Liver (tissue), 9 donors: ENCODE measurements around the gene NKAPD1. TPM values are rescaled to one million over a fixed set of nuclear protein-coding genes. Genes with fewer than 3 reads are reported as not detected.

ENCODE experiments used
- DNase-seq: peaks from one replicate; pipeline ENCODE4 v3.0.0-alpha.2; 2017; ENCODE audit warnings: low spot score
- H3K27ac ChIP-seq, 2 donors: one replicate each; pipeline ENCODE4 v1.7.0; 2013; ENCODE audit warnings: inconsistent platforms in 2 of 2, low read length in 2 of 2, control low read depth in 1 of 2, low read depth in 1 of 2, mild to moderate bottlenecking in 1 of 2
- H3K27me3 ChIP-seq, 4 donors: one replicate each; pipeline versions ENCODE4 v1.6.1 to v1.7.0; 2013; ENCODE audit warnings: low read length in 3 of 4, inconsistent platforms in 1 of 4, mild to moderate bottlenecking in 1 of 4, moderate library complexity in 1 of 4; ENCODE audit not compliant: control insufficient read depth in 4 of 4, insufficient read depth in 4 of 4
- H3K36me3 ChIP-seq, 4 donors: one replicate each; pipeline versions ENCODE4 v1.6.1 to v1.7.0; 2013; ENCODE audit warnings: low read length in 3 of 4, mild to moderate bottlenecking in 3 of 4, low read depth in 1 of 4, moderate library complexity in 1 of 4; ENCODE audit not compliant: control insufficient read depth in 4 of 4, insufficient read depth in 3 of 4
- H3K4me1 ChIP-seq, 4 donors: one replicate each; pipeline versions ENCODE4 v1.6.1 to v1.7.0; 2013; ENCODE audit warnings: low read length in 3 of 4, mild to moderate bottlenecking in 3 of 4, moderate library complexity in 1 of 4; ENCODE audit not compliant: control insufficient read depth in 4 of 4, insufficient read depth in 4 of 4
- H3K4me3 ChIP-seq, 3 donors: one replicate each; pipeline versions ENCODE4 v1.6.1 to v1.7.0; 2013; ENCODE audit warnings: low read length in 3 of 3, control low read depth in 1 of 3, low read depth in 1 of 3, mild to moderate bottlenecking in 1 of 3
- H3K9ac ChIP-seq, 2 donors: one replicate each; pipeline ENCODE4 v1.7.0; 2013; ENCODE audit warnings: low read length in 2 of 2, mild to moderate bottlenecking in 2 of 2, moderate library complexity in 2 of 2, control low read depth in 1 of 2, low read depth in 1 of 2
- H3K9me3 ChIP-seq, 4 donors: one replicate each; pipeline versions ENCODE4 v1.6.1 to v1.7.0; 2013; ENCODE audit warnings: low read length in 3 of 4; ENCODE audit not compliant: control insufficient read depth in 4 of 4
- EGR1 ChIP-seq, 2 donors: IDR thresholded peaks; 2 replicates each; pipeline ENCODE4 v1.6.1; 2016 to 2018; ENCODE audit warnings: antibody characterized with exemption in 2 of 2, low read depth in 2 of 2
- FOXA1 ChIP-seq: IDR thresholded peaks from 2 replicates; pipeline ENCODE4 v1.6.1; 2016; ENCODE audit warnings: antibody characterized with exemption
- FOXA2 ChIP-seq: IDR thresholded peaks from 2 replicates; pipeline ENCODE4 v1.6.1; 2016; ENCODE audit warnings: antibody characterized with exemption
- GABPA ChIP-seq, 2 donors: IDR thresholded peaks in 1 of 2; conservative IDR thresholded peaks in 1 of 2; 2 replicates each; pipeline ENCODE4 v1.6.1; 2016; ENCODE audit warnings: antibody characterized with exemption in 2 of 2, mild to moderate bottlenecking in 1 of 2, moderate library complexity in 1 of 2
- HNF4A ChIP-seq, 2 donors: conservative IDR thresholded peaks; 2 replicates each; pipeline ENCODE4 v1.6.1; 2016; ENCODE audit warnings: antibody characterized with exemption in 2 of 2, mild to moderate bottlenecking in 2 of 2
- HNF4G ChIP-seq: IDR thresholded peaks from 2 replicates; pipeline ENCODE4 v1.6.1; 2016; ENCODE audit warnings: antibody characterized with exemption
- JUND ChIP-seq, 2 donors: IDR thresholded peaks; 2 replicates each; pipeline ENCODE4 v1.6.1; 2016; ENCODE audit warnings: antibody characterized with exemption in 2 of 2
- NR2F2 ChIP-seq: IDR thresholded peaks from 2 replicates; pipeline ENCODE4 v1.6.1; 2016; ENCODE audit warnings: antibody characterized with exemption
- RAD21 ChIP-seq, 2 donors: IDR thresholded peaks; 2 replicates each; pipeline ENCODE4 v1.6.1; 2016; ENCODE audit warnings: antibody characterized with exemption in 2 of 2, mild to moderate bottlenecking in 2 of 2
- RXRA ChIP-seq, 2 donors: IDR thresholded peaks; 2 replicates each; pipeline ENCODE4 v1.6.1; 2017 to 2018; ENCODE audit warnings: antibody characterized with exemption in 2 of 2, mild to moderate bottlenecking in 1 of 2
- SP1 ChIP-seq: IDR thresholded peaks from 2 replicates; pipeline ENCODE4 v1.6.1; 2018; ENCODE audit warnings: antibody characterized with exemption, mild to moderate bottlenecking
- TAF1 ChIP-seq: conservative IDR thresholded peaks from 2 replicates; pipeline ENCODE4 v1.6.1; 2016; ENCODE audit warnings: antibody characterized with exemption, mild to moderate bottlenecking
- YY1 ChIP-seq: IDR thresholded peaks from 2 replicates; pipeline ENCODE4 v1.6.1; 2016; ENCODE audit warnings: antibody characterized with exemption, mild to moderate bottlenecking
- WGBS: extraction: QIAGEN DNeasy Blood & Tissue Kit; methylation state at CpG from one replicate; pipeline ENCODE4 v1.1.7; 2013; 5-methylcytosine and 5-hydroxymethylcytosine counted together
- polyA plus RNA-seq, 2 donors: library from polyadenylated mRNA; stranded (reverse) in 1 of 2; unstranded in 1 of 2; fragments of 200-250 nt in 1 of 2; fragments of >200 nt in 1 of 2; fragmentation: Nextera tagmentation in 1 of 2; extraction: Ambion mirVana in 1 of 2; gene quantifications; one replicate each; pipeline versions ENCODE4 v1.2.1 to v1.2.3, GENCODE V29; 2013 to 2015
- total RNA-seq, 2 donors: library from RNA; depleted of rRNA; stranded (reverse); fragments of >200 nt; gene quantifications; one replicate each; pipeline ENCODE4 v1.2.3, GENCODE V29; 2014
- TF ChIP-seq, protein P1 (sequence below): fragments of 150-350 bp; IDR thresholded peaks from 2 replicates; pipeline ENCODE4 v1.5.1; 2017; ENCODE audit warnings: improper control_type of control experiment, low read depth, low read length; ENCODE audit not compliant: missing input control
- TF ChIP-seq, protein P2 (sequence below): IDR thresholded peaks from 2 replicates; pipeline ENCODE4 v1.6.1; 2016; ENCODE audit warnings: antibody characterized with exemption
- TF ChIP-seq, protein P3 (sequence below): IDR thresholded peaks from 2 replicates; pipeline ENCODE4 v1.6.1; 2016; ENCODE audit warnings: antibody characterized with exemption, mild to moderate bottlenecking
- TF ChIP-seq, protein P4 (sequence below): IDR thresholded peaks from 2 replicates; pipeline ENCODE4 v1.6.1; 2016; ENCODE audit warnings: antibody characterized with exemption
- donor health status: healthy.
- donor health status: healthy.
- donor health status: healthy.
- donor health status: healthy.
- donor health status: healthy.

NKAPD1 gene
- total and polyA plus RNA-seq, 4 donors = 5.3 to 11.2 (median 7.4) TPM

DNA sequence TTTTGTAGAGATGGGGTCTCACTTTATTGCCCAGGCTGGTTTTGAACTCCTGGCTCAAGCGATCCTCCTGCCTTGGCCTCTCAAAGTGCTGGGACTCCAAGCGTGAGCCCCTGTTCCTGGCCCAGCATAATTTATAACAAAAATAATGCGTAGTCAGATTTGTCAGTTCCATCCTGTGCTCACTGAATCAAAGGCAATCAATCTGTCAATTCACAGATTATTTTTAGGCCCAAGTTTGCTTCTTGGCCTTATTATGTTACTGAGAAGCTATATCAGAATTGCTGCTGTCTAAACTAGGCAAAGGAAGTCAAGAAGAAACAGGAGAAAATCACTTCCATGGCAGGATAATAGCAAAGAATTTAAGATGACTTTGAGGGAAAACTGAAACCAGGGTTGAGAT is 40.2 kb upstream of the NKAPD1 start:
- no peak for DNase-seq

DNA sequence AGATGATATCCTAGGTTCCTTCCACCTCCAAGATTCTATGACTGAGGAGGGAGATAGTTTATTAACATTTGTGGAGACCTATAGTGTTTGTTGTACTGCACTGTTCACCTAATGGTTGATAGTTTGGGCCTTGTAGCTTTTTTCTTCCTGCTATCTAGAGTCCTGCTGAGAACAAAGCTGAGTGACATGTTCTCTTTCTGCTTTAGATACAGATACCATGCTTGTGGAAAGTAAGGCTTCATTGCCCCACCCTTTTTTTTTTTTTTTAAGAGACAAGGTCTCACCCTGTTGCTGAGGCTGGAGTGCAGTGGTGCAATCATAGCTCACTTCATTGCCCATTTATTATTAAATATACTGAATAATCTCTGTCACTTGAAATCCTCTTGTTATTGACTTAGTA is 36.6 kb upstream of the NKAPD1 start:
- H3K27me3 ChIP-seq = no peaks in the 10 kb centered on the region
- no peaks in the 10 kb centered on the region for H3K9me3 ChIP-seq
- H3K4me1 ChIP-seq = no peaks in the 10 kb centered on the region
- peaks cover 1 to 43% (median 26%) of the 10 kb centered on the region in 4 donors for H3K36me3 ChIP-seq
- no peak overlapping the region for H3K4me3 ChIP-seq
- H3K27ac ChIP-seq = no peak overlapping the region
- H3K9ac ChIP-seq = no peak overlapping the region
- DNase-seq = no peak
- TF ChIP-seq TAF1 (no peak), YY1 (no peak), RAD21 (IDR thresholded peaks at IDR 0.05) (no peak), NR2F2 (no peak), EGR1 (IDR thresholded peaks at IDR 0.05; ENCODE audit: low read depth in 2 of 2) (no peak), JUND (IDR thresholded peaks at IDR 0.05) (no peak)
- TF ChIP-seq, protein P1, sequence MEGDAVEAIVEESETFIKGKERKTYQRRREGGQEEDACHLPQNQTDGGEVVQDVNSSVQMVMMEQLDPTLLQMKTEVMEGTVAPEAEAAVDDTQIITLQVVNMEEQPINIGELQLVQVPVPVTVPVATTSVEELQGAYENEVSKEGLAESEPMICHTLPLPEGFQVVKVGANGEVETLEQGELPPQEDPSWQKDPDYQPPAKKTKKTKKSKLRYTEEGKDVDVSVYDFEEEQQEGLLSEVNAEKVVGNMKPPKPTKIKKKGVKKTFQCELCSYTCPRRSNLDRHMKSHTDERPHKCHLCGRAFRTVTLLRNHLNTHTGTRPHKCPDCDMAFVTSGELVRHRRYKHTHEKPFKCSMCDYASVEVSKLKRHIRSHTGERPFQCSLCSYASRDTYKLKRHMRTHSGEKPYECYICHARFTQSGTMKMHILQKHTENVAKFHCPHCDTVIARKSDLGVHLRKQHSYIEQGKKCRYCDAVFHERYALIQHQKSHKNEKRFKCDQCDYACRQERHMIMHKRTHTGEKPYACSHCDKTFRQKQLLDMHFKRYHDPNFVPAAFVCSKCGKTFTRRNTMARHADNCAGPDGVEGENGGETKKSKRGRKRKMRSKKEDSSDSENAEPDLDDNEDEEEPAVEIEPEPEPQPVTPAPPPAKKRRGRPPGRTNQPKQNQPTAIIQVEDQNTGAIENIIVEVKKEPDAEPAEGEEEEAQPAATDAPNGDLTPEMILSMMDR = no peak

More for the DNA sequence above, 40.2 kb upstream of the NKAPD1 start:
- no peak overlapping the region for H3K4me3 ChIP-seq
- no peak for TF ChIP-seq YY1
- no peaks in the 10 kb centered on the region for H3K9me3 ChIP-seq
- no peaks in the 10 kb centered on the region for H3K27me3 ChIP-seq
- H3K9ac ChIP-seq = no peak overlapping the region
- peaks cover 9 to 49% (median 33%) of the 10 kb centered on the region in 4 donors for H3K36me3 ChIP-seq
- no peaks in the 10 kb centered on the region for H3K4me1 ChIP-seq
- WGBS = 94% methylated on average over 3 of the region's 3 CpGs
- H3K27ac ChIP-seq = no peak overlapping the region

DNA sequence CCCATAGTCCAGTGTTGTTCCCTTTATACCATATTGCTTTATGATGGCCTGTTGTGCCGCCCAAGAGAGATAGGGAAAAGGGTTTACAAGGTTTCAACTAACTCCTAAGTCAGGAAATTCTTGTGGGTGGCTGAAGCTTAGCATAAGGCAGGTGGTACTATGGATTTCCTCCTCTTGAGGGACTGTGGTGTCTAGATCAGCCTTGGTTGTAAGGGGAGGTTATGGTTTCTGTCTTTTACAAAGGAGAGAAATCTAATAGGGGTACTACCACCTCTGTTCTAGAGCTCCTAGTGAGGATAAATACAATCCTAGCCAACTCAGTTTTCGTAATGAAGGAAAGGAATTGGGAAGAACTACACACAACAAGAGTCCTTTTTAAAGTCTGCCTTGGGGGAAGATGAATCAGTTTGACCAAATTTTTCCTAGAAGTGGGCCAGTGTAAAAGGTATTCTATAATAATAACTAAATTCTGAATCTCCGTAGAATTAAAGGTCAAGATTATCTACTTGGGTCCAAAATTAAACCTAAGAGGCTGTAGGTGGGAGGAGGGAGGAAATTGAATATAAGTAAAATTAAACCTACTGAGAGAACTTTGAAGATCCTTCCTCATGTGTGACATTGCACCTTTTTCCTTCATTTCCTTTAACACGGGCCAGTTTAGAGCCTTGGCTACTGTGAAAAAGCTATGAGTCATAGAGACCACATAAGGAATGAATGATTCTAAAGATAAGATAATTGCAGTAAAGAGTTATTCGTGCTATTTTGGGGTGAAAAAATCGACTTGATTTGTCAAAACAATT is 31.7 kb upstream of the NKAPD1 start:
- Histone ChIP-seq H3K4me1 (no peaks in the 10 kb centered on the region), H3K4me3 (no peak overlapping the region), H3K27me3 (no peaks in the 10 kb centered on the region), H3K27ac (no peak overlapping the region), H3K36me3 (peaks cover 0 to 51% (median 30%) of the 10 kb centered on the region in 4 donors), H3K9ac (no peak overlapping the region), H3K9me3 (no peaks in the 10 kb centered on the region)
- no peak for DNase-seq
- TF ChIP-seq RXRA (IDR thresholded peaks at IDR 0.05) = no peak
- TF ChIP-seq, protein P1 = no peak
- TF ChIP-seq, protein P2, sequence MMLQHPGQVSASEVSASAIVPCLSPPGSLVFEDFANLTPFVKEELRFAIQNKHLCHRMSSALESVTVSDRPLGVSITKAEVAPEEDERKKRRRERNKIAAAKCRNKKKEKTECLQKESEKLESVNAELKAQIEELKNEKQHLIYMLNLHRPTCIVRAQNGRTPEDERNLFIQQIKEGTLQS = no peak
- TF ChIP-seq EGR1 (IDR thresholded peaks at IDR 0.05; ENCODE audit: low read depth in 2 of 2) = no peak
- TF ChIP-seq JUND (IDR thresholded peaks at IDR 0.05) = no peak
- TF ChIP-seq, protein P3, sequence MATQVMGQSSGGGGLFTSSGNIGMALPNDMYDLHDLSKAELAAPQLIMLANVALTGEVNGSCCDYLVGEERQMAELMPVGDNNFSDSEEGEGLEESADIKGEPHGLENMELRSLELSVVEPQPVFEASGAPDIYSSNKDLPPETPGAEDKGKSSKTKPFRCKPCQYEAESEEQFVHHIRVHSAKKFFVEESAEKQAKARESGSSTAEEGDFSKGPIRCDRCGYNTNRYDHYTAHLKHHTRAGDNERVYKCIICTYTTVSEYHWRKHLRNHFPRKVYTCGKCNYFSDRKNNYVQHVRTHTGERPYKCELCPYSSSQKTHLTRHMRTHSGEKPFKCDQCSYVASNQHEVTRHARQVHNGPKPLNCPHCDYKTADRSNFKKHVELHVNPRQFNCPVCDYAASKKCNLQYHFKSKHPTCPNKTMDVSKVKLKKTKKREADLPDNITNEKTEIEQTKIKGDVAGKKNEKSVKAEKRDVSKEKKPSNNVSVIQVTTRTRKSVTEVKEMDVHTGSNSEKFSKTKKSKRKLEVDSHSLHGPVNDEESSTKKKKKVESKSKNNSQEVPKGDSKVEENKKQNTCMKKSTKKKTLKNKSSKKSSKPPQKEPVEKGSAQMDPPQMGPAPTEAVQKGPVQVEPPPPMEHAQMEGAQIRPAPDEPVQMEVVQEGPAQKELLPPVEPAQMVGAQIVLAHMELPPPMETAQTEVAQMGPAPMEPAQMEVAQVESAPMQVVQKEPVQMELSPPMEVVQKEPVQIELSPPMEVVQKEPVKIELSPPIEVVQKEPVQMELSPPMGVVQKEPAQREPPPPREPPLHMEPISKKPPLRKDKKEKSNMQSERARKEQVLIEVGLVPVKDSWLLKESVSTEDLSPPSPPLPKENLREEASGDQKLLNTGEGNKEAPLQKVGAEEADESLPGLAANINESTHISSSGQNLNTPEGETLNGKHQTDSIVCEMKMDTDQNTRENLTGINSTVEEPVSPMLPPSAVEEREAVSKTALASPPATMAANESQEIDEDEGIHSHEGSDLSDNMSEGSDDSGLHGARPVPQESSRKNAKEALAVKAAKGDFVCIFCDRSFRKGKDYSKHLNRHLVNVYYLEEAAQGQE = no peak
- TF ChIP-seq RAD21 (IDR thresholded peaks at IDR 0.05) = no peak
- no peak for TF ChIP-seq FOXA2
- TF ChIP-seq HNF4G = no peak
- TF ChIP-seq YY1 = no peak
- TF ChIP-seq GABPA (IDR thresholded peaks at IDR 0.05 in 1 of 2, conservative IDR thresholded peaks at IDR 0.05 in 1 of 2) = no peak
- TF ChIP-seq SP1 = no peak
- TF ChIP-seq NR2F2 = no peak
- no peak for TF ChIP-seq HNF4A (conservative IDR thresholded peaks at IDR 0.05)
- TF ChIP-seq TAF1 = no peak
- TF ChIP-seq, protein P4, sequence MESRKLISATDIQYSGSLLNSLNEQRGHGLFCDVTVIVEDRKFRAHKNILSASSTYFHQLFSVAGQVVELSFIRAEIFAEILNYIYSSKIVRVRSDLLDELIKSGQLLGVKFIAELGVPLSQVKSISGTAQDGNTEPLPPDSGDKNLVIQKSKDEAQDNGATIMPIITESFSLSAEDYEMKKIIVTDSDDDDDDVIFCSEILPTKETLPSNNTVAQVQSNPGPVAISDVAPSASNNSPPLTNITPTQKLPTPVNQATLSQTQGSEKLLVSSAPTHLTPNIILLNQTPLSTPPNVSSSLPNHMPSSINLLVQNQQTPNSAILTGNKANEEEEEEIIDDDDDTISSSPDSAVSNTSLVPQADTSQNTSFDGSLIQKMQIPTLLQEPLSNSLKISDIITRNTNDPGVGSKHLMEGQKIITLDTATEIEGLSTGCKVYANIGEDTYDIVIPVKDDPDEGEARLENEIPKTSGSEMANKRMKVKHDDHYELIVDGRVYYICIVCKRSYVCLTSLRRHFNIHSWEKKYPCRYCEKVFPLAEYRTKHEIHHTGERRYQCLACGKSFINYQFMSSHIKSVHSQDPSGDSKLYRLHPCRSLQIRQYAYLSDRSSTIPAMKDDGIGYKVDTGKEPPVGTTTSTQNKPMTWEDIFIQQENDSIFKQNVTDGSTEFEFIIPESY = no peak
- TF ChIP-seq FOXA1 = no peak
- 74% methylated on average over 6 of the region's 6 CpGs for WGBS
